Transverse colon (tissue), 4 donors: ENCODE measurements around the gene PLD5. TPM values are rescaled to one million over a fixed set of nuclear protein-coding genes. Genes with fewer than 3 reads are reported as not detected.

ENCODE experiments used
- DNase-seq: peaks from one replicate; pipeline ENCODE4 v3.0.0-alpha.2; 2019
- H3K27ac ChIP-seq, 4 donors: fragments of 200-600 bp; sonication (generic); 2 replicates each; pipeline ENCODE4 v1.5.1; 2016 to 2018; ENCODE audit warnings: inconsistent platforms in 4 of 4
- H3K27me3 ChIP-seq: fragments of 200-600 bp; sonication (generic); 2 replicates; pipeline ENCODE4 v1.5.1; 2017; ENCODE audit warnings: inconsistent platforms
- H3K36me3 ChIP-seq, 4 donors: fragments of 200-600 bp; sonication (generic); 2 replicates each; pipeline ENCODE4 v1.5.1; 2017 to 2019; ENCODE audit warnings: inconsistent platforms in 4 of 4
- H3K4me1 ChIP-seq, 4 donors: fragments of 200-600 bp; sonication (generic); 2 replicates each; pipeline ENCODE4 v1.5.1; 2017 to 2020; ENCODE audit warnings: inconsistent platforms in 4 of 4
- H3K4me3 ChIP-seq, 4 donors: fragments of 200-600 bp; sonication (generic); 1 replicate in 1 of 4; 2 replicates in 3 of 4; pipeline versions ENCODE4 v1.5.1 to v1.6.1; 2017 to 2019; ENCODE audit warnings: inconsistent platforms in 4 of 4
- H3K9me3 ChIP-seq, 2 donors: fragments of 200-600 bp; sonication (generic); 2 replicates each; pipeline ENCODE4 v1.5.1; 2017 to 2019; ENCODE audit warnings: inconsistent platforms in 2 of 2
- CTCF ChIP-seq, 5 experiments: fragments of 200-600 bp in 3 of 5; fragments of 450-650 bp in 2 of 5; sonication (generic) in 3 of 5; IDR thresholded peaks; 1 replicate in 2 of 5; 2 replicates in 3 of 5; pipeline ENCODE4 v1.5.1; 2016 to 2017; ENCODE audit warnings: antibody characterized with exemption in 5 of 5, inconsistent platforms in 3 of 5, mild to moderate bottlenecking in 2 of 5, moderate library complexity in 1 of 5
- EP300 ChIP-seq: sonication (generic); formaldehyde crosslinking; IDR thresholded peaks from one replicate; pipeline ENCODE4 v1.6.1; 2017; ENCODE audit warnings: antibody characterized with exemption, low read depth
- POLR2A ChIP-seq: fragments of 450-650 bp; IDR thresholded peaks from one replicate; pipeline ENCODE4 v1.6.1; 2016; ENCODE audit warnings: antibody characterized with exemption, mild to moderate bottlenecking, moderate library complexity
- POLR2AphosphoS5 ChIP-seq, 3 donors: sonication (generic); formaldehyde crosslinking; IDR thresholded peaks; one replicate each; pipeline ENCODE4 v1.6.1; 2016; ENCODE audit warnings: antibody characterized with exemption in 3 of 3
- WGBS, 2 donors: methylation state at CpG; one replicate each; pipeline ENCODE4 v1.1.5; 2018; ENCODE audit warnings: low coverage in 1 of 2; 5-methylcytosine and 5-hydroxymethylcytosine counted together
- in situ Hi-C, 4 donors: fragments of 200-750 bp; cut with MboI; loops; one replicate each; pipeline versions ENCODE4 v1.15.0 to v1.15.1; 2017; ENCODE audit warnings: low sequenced_read_pairs in 3 of 4, low pct_ligation_motif_present in 1 of 4, low pct_unique_long_range_greater_than_20kb in 1 of 4
- intact Hi-C: fragments of 100-400 bp; cut with DNase I; formaldehyde crosslinking; loops from one replicate; pipeline ENCODE4 v1.15.1; 2023; ENCODE audit warnings: low total_unique reads
- total RNA-seq, 4 donors: library from RNA; depleted of rRNA; stranded (reverse); fragments of >200 nt; gene quantifications; one replicate each; pipeline ENCODE4 v1.1.0, GENCODE V29; 2016

PLD5 gene
- total RNA-seq, 4 donors from 2014 or later, result 0.16 TPM; not detected in 3

- H3K27me3 ChIP-seq, result no peaks in the 10 kb centered on the region
- 65 to 71% methylated on average over 1 to 6 of the region's 6 CpGs for WGBS, 2 donors
- no peaks in the 10 kb centered on the region for H3K4me1 ChIP-seq
- no peaks in the 10 kb centered on the region for H3K9me3 ChIP-seq
- no peak for DNase-seq
- in situ Hi-C loops (no loop called here), intact Hi-C loops (no loop called here)
- H3K4me3 ChIP-seq, result no peak overlapping the region
- H3K36me3 ChIP-seq, result no peaks in the 10 kb centered on the region
- H3K27ac ChIP-seq, result no peak overlapping the region
- no peak for TF ChIP-seq CTCF (IDR thresholded peaks at IDR 0.05)
- TF ChIP-seq POLR2AphosphoS5 (IDR thresholded peaks at IDR 0.05), result no peak
- TF ChIP-seq POLR2A, result no peak
- no peak for TF ChIP-seq EP300
Observed at GRCh38 chr1:242139442-242139841, 385.1 kb downstream of the PLD5 start.

GRCh38 chr1:242133796-242134195 lies 390.7 kb downstream of the PLD5 start:
- no peak overlapping the region for H3K27ac ChIP-seq
- in situ Hi-C loops (no loop called here), intact Hi-C loops (no loop called here)
- TF ChIP-seq CTCF (IDR thresholded peaks at IDR 0.05) (no peak), POLR2A (no peak), POLR2AphosphoS5 (IDR thresholded peaks at IDR 0.05) (no peak), EP300 (no peak)
- no peak for DNase-seq
- H3K9me3 ChIP-seq, result no peaks in the 10 kb centered on the region
- H3K4me3 ChIP-seq, result no peak overlapping the region
- no peaks in the 10 kb centered on the region for H3K4me1 ChIP-seq
- H3K27me3 ChIP-seq, result no peaks in the 10 kb centered on the region
- no peaks in the 10 kb centered on the region for H3K36me3 ChIP-seq
- WGBS, 2 donors, result 45 to 58% methylated on average over 3 of the region's 3 CpGs

GRCh38 chr1:242133351-242133750 lies 391.1 kb downstream of the PLD5 start:
- Histone ChIP-seq H3K36me3 (no peaks in the 10 kb centered on the region), H3K4me1 (no peaks in the 10 kb centered on the region), H3K27me3 (no peaks in the 10 kb centered on the region), H3K4me3 (no peak overlapping the region), H3K9me3 (no peaks in the 10 kb centered on the region), H3K27ac (no peak overlapping the region)
- DNase-seq, result no peak
- intact Hi-C loops (no loop called here), in situ Hi-C loops (no loop called here)
- WGBS, 2 donors, result 93 to 100% methylated on average over 1 of the region's 1 CpG
- TF ChIP-seq POLR2AphosphoS5 (IDR thresholded peaks at IDR 0.05) (no peak), POLR2A (no peak), EP300 (no peak), CTCF (IDR thresholded peaks at IDR 0.05) (no peak)

GRCh38 chr1:242132121-242132817 lies 392.2 kb downstream of the PLD5 start:
- in situ Hi-C loops, result no loop called here
- WGBS, 2 donors, result 85 to 95% methylated on average over 4 to 9 of the region's 9 CpGs
- Histone ChIP-seq H3K9me3 (no peaks in the 10 kb centered on the region), H3K27ac (no peak overlapping the region), H3K27me3 (no peaks in the 10 kb centered on the region), H3K4me3 (no peak overlapping the region), H3K4me1 (no peaks in the 10 kb centered on the region), H3K36me3 (no peaks in the 10 kb centered on the region)
- intact Hi-C loops, result no loop called here
- TF ChIP-seq EP300, result no peak
- TF ChIP-seq CTCF (IDR thresholded peaks at IDR 0.05), result no peak
- no peak for TF ChIP-seq POLR2AphosphoS5 (IDR thresholded peaks at IDR 0.05)
- TF ChIP-seq POLR2A, result no peak
- DNase-seq, result no peak
